GM18511 (cell line): ENCODE results near the gene RHOH.
A peak's percentile ranks its signal among the peaks of the same experiment; 100 is the strongest.
"Not testable (repeated sequence)": the region's sequence is repeated elsewhere in the genome, so short reads cannot be mapped to it uniquely, and the experiment has no call there.

ENCODE experiments used
- ATAC-seq: cut with Tn5 transposase; IDR thresholded peaks from one replicate; pipeline ENCODE4 v1.9.1; 2021; ENCODE audit warnings: mild to moderate bottlenecking, moderate library complexity; ENCODE audit not compliant: unreplicated experiment

Gene RHOH

GRCh38 chr4:40196724-40197281 is at the start of gene RHOH:
Gene RHOH, plus strand, starts transcription at chr4:40197031. Its CDS starts 46,356 bp downstream, at chr4:40243387.
- ATAC-seq, result peak; percentile 19

GRCh38 chr4:40147490-40147889 is 49.3 kb upstream of the RHOH start:
- ATAC-seq, result not testable (repeated sequence)

- peak; percentile 57 for ATAC-seq
Observed at GRCh38 chr4:40149960-40150385, 46.9 kb upstream of the RHOH start.

- no peak for ATAC-seq
Observed at GRCh38 chr4:40150932-40151331, 45.9 kb upstream of the RHOH start.

GRCh38 chr4:40152637-40153036 is 44.2 kb upstream of the RHOH start:
- ATAC-seq, result no peak

GRCh38 chr4:40157436-40157835 is 39.4 kb upstream of the RHOH start:
- ATAC-seq, result no peak

GRCh38 chr4:40160258-40160657 is 36.6 kb upstream of the RHOH start:
- no peak for ATAC-seq

- no peak for ATAC-seq
Observed at GRCh38 chr4:40164459-40164858, 32.4 kb upstream of the RHOH start.

GRCh38 chr4:40165916-40166315 is 30.9 kb upstream of the RHOH start:
- no peak for ATAC-seq

GRCh38 chr4:40168070-40168469 is 28.8 kb upstream of the RHOH start:
- ATAC-seq, result no peak

GRCh38 chr4:40170588-40170987 is 26.2 kb upstream of the RHOH start:
- peak; percentile 83 for ATAC-seq

- ATAC-seq, result peak; percentile 77
Observed at GRCh38 chr4:40173470-40173875, 23.4 kb upstream of the RHOH start.

- no peak for ATAC-seq
Observed at GRCh38 chr4:40176602-40177001, 20.2 kb upstream of the RHOH start.

GRCh38 chr4:40177591-40177990 is 19.2 kb upstream of the RHOH start:
- ATAC-seq, result no peak

GRCh38 chr4:40178672-40179071 is 18.2 kb upstream of the RHOH start:
- ATAC-seq, result no peak

GRCh38 chr4:40179360-40179759 is 17.5 kb upstream of the RHOH start:
- no peak for ATAC-seq

GRCh38 chr4:40180356-40180755 is 16.5 kb upstream of the RHOH start:
- no peak for ATAC-seq

- no peak for ATAC-seq
Observed at GRCh38 chr4:40182001-40182400, 14.8 kb upstream of the RHOH start.

GRCh38 chr4:40182954-40183353 is 13.9 kb upstream of the RHOH start:
- no peak for ATAC-seq

GRCh38 chr4:40183615-40184411 is 13.0 kb upstream of the RHOH start:
- no peak for ATAC-seq

- peak; percentile 60 for ATAC-seq
Observed at GRCh38 chr4:40185830-40186664, 10.8 kb upstream of the RHOH start.

GRCh38 chr4:40186665-40187014 is 10.2 kb upstream of the RHOH start:
- ATAC-seq, result no peak
